ENCODE measurements around the gene SUCLA2. TPM values are rescaled to one million over a fixed set of nuclear protein-coding genes. Genes with fewer than 3 reads are reported as not detected.

Gene SUCLA2
- polyA plus RNA-seq, 1 donor from 2014 or later = 137 TPM

DNA sequence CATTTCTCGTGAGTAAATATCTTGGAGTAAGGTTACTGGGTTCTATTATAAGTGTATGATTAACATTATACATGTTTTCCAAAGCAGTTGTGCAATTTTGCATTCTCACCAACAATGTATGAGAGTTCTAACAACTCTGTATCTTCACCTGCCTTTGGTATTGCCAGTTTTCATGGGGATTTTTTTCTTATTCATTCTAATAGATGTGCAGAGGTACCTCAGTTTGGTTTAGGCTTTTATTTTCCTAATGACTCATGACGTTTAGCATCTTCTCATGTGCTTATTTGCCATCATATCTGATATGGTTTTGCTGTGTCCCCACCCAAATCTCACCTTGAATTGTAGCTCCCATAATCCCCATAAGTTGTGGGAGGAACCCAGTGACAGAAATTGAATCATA is 28.8 kb upstream of the SUCLA2 start:
- H3K36me3 ChIP-seq (ENCODE audit: insufficient read depth, low read length) = no peaks in the 10 kb centered on the region
- no peaks in the 10 kb centered on the region for H3F3A ChIP-seq (ENCODE audit: insufficient read depth, low read length, poor library complexity, severe bottlenecking)
- H3K27me3 ChIP-seq (ENCODE audit: insufficient read depth, low read depth, low read length) = no peaks in the 10 kb centered on the region
- no peak overlapping the region for H3K27ac ChIP-seq (ENCODE audit: low read length)
- H2AFZ ChIP-seq (ENCODE audit: low read depth, low read length) = no peak overlapping the region
- no peak overlapping the region for H3K4me3 ChIP-seq (ENCODE audit: low read length)
- H3K9ac ChIP-seq (ENCODE audit: low read length) = no peak overlapping the region
- TF ChIP-seq EP300 (conservative IDR thresholded peaks at IDR 0.05; ENCODE audit: poor library complexity, severe bottlenecking) = no peak
- no peak for TF ChIP-seq MXI1 (conservative IDR thresholded peaks at IDR 0.05; ENCODE audit: poor library complexity, severe bottlenecking)
- H4K20me1 ChIP-seq (ENCODE audit: insufficient read depth) = no peaks in the 10 kb centered on the region
- H3K9me3 ChIP-seq (ENCODE audit: low read length) = no peaks in the 10 kb centered on the region
- no peaks in the 10 kb centered on the region for H3K79me2 ChIP-seq (replicated peaks; ENCODE audit: insufficient read depth, low read length)
- no peak overlapping the region for H3K4me2 ChIP-seq (ENCODE audit: low read length)
- H3K9me2 ChIP-seq (ENCODE audit: insufficient read depth, low read length) = no peaks in the 10 kb centered on the region

DNA sequence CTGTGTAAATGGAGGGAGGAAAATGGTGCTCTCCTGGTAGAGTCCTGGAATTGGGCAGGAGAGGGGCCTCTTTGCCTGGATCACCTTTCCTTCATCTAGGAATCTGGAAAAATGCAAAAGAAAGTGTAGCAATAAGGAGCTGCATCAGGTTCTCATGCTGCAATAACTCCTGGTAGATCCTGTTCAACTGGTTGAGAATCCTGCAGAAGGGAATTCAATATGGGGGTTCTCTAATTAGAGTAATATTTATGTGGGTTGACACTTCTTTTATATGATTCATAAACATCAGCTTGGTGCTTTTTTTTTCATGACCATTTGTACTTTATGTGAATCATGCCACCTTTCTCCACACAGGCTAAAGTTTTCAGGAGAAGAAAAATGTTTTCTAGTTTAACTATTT is 27.0 kb upstream of the SUCLA2 start:
- Histone ChIP-seq H3K79me2 (replicated peaks; ENCODE audit: insufficient read depth, low read length) (no peaks in the 10 kb centered on the region), H3K4me3 (ENCODE audit: low read length) (no peak overlapping the region)

More for the DNA sequence above, 27.0 kb upstream of the SUCLA2 start:
- H2AFZ ChIP-seq (ENCODE audit: low read depth, low read length) = no peak overlapping the region
- no peak for TF ChIP-seq EZH2 (IDR thresholded peaks at IDR 0.05; ENCODE audit: borderline replicate concordance, insufficient read depth, low read length, poor library complexity, severe bottlenecking)
- TF ChIP-seq MXI1 (conservative IDR thresholded peaks at IDR 0.05; ENCODE audit: poor library complexity, severe bottlenecking) = no peak
- TF ChIP-seq SMC3 (conservative IDR thresholded peaks at IDR 0.05; ENCODE audit: poor library complexity) = no peak
- TF ChIP-seq RAD21 (conservative IDR thresholded peaks at IDR 0.05) = no peak
- no peak for TF ChIP-seq POLR2AphosphoS5 (IDR thresholded peaks at IDR 0.05)
- TF ChIP-seq, protein P1, sequence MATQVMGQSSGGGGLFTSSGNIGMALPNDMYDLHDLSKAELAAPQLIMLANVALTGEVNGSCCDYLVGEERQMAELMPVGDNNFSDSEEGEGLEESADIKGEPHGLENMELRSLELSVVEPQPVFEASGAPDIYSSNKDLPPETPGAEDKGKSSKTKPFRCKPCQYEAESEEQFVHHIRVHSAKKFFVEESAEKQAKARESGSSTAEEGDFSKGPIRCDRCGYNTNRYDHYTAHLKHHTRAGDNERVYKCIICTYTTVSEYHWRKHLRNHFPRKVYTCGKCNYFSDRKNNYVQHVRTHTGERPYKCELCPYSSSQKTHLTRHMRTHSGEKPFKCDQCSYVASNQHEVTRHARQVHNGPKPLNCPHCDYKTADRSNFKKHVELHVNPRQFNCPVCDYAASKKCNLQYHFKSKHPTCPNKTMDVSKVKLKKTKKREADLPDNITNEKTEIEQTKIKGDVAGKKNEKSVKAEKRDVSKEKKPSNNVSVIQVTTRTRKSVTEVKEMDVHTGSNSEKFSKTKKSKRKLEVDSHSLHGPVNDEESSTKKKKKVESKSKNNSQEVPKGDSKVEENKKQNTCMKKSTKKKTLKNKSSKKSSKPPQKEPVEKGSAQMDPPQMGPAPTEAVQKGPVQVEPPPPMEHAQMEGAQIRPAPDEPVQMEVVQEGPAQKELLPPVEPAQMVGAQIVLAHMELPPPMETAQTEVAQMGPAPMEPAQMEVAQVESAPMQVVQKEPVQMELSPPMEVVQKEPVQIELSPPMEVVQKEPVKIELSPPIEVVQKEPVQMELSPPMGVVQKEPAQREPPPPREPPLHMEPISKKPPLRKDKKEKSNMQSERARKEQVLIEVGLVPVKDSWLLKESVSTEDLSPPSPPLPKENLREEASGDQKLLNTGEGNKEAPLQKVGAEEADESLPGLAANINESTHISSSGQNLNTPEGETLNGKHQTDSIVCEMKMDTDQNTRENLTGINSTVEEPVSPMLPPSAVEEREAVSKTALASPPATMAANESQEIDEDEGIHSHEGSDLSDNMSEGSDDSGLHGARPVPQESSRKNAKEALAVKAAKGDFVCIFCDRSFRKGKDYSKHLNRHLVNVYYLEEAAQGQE (IDR thresholded peaks at IDR 0.05; ENCODE audit: borderline replicate concordance) = no peak
- TF ChIP-seq EP300 (conservative IDR thresholded peaks at IDR 0.05; ENCODE audit: poor library complexity, severe bottlenecking) = no peak
- TF ChIP-seq TAF1 (IDR thresholded peaks at IDR 0.05; ENCODE audit: low read depth) = no peak
- TF ChIP-seq, protein P2, sequence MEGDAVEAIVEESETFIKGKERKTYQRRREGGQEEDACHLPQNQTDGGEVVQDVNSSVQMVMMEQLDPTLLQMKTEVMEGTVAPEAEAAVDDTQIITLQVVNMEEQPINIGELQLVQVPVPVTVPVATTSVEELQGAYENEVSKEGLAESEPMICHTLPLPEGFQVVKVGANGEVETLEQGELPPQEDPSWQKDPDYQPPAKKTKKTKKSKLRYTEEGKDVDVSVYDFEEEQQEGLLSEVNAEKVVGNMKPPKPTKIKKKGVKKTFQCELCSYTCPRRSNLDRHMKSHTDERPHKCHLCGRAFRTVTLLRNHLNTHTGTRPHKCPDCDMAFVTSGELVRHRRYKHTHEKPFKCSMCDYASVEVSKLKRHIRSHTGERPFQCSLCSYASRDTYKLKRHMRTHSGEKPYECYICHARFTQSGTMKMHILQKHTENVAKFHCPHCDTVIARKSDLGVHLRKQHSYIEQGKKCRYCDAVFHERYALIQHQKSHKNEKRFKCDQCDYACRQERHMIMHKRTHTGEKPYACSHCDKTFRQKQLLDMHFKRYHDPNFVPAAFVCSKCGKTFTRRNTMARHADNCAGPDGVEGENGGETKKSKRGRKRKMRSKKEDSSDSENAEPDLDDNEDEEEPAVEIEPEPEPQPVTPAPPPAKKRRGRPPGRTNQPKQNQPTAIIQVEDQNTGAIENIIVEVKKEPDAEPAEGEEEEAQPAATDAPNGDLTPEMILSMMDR (IDR thresholded peaks at IDR 0.05; ENCODE audit: poor library complexity, severe bottlenecking) = no peak
- H3K27ac ChIP-seq (ENCODE audit: low read length) = no peak overlapping the region
- no peaks in the 10 kb centered on the region for H3K9me3 ChIP-seq (ENCODE audit: low read length)
- H3K9ac ChIP-seq (ENCODE audit: low read length) = no peak overlapping the region
- no peaks in the 10 kb centered on the region for H3K9me2 ChIP-seq (ENCODE audit: insufficient read depth, low read length)
- H3K36me3 ChIP-seq (ENCODE audit: insufficient read depth, low read length) = no peaks in the 10 kb centered on the region
- H3K4me2 ChIP-seq (ENCODE audit: low read length) = no peak overlapping the region
- H4K20me1 ChIP-seq (ENCODE audit: insufficient read depth) = no peaks in the 10 kb centered on the region
- H3K27me3 ChIP-seq (ENCODE audit: insufficient read depth, low read depth, low read length) = no peaks in the 10 kb centered on the region
- no peaks in the 10 kb centered on the region for H3F3A ChIP-seq (ENCODE audit: insufficient read depth, low read length, poor library complexity, severe bottlenecking)
